ENCODE results near the gene LSP1. TPM values are rescaled to one million over a fixed set of nuclear protein-coding genes. Genes with fewer than 3 reads are reported as not detected.

The LSP1 gene
- total and polyA plus RNA-seq, 4 donors, result 5.0 to 7.7 (median 5.7) TPM

GRCh38 chr11:1815311-1815710 is 37.6 kb upstream of the LSP1 start (continued):
- TF ChIP-seq REST (IDR thresholded peaks at IDR 0.05), result no peak
- TF ChIP-seq JUND (IDR thresholded peaks at IDR 0.05), result no peak

DNA sequence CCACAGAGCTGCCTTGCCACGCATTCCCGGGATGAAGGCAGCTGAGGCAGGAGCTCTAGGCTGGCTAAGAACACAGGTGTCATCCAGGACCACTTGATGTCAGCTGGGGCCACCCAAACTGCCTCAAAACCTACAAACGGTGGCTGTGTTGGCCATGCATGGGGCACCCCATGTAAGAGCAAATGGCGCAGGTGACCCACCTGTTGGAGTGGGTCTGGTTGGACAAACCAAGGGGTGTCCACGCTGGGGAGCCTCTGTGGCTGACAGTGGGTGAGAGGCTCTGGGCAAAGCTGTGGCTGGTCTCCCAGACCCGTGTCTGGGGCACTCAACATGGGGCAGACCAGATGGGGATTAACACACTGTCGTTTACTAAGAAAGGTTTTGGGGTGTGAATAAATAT is 37.1 kb upstream of the LSP1 start:
- peaks cover 6 to 9% (median 8%) of the 10 kb centered on the region in 4 donors for H3K9me3 ChIP-seq (ENCODE audit: control insufficient read depth in 4 of 4, low read length in 3 of 4)
- no peak overlapping the region for H3K4me3 ChIP-seq (ENCODE audit: low read depth in 1 of 3, low read length in 3 of 3)
- no peaks in the 10 kb centered on the region for H3K36me3 ChIP-seq (ENCODE audit: control insufficient read depth in 4 of 4, insufficient read depth in 3 of 4, low read depth in 1 of 4, low read length in 3 of 4)
- TF ChIP-seq FOXA1 (IDR thresholded peaks at IDR 0.05) (no peak), ATF3 (IDR thresholded peaks at IDR 0.05) (no peak), EGR1 (IDR thresholded peaks at IDR 0.05; ENCODE audit: low read depth in 2 of 2) (no peak), REST (IDR thresholded peaks at IDR 0.05) (no peak), TAF1 (conservative IDR thresholded peaks at IDR 0.05) (no peak), FOXA2 (IDR thresholded peaks at IDR 0.05) (no peak), GABPA (IDR thresholded peaks at IDR 0.05 in 1 of 2, conservative IDR thresholded peaks at IDR 0.05 in 1 of 2) (no peak), NR2F2 (IDR thresholded peaks at IDR 0.05) (no peak), HNF4G (IDR thresholded peaks at IDR 0.05) (no peak), RXRA (IDR thresholded peaks at IDR 0.05) (no peak), SP1 (IDR thresholded peaks at IDR 0.05) (no peak), HNF4A (conservative IDR thresholded peaks at IDR 0.05) (no peak)
- H3K4me1 ChIP-seq (ENCODE audit: control insufficient read depth in 4 of 4, insufficient read depth in 4 of 4, low read length in 3 of 4), result no peaks in the 10 kb centered on the region
- no peaks in the 10 kb centered on the region for H3K27me3 ChIP-seq (ENCODE audit: control insufficient read depth in 4 of 4, insufficient read depth in 4 of 4, low read length in 3 of 4)
- no peak for DNase-seq (ENCODE audit: low spot score)
- 87% methylated on average over 7 of the region's 7 CpGs for WGBS
- H3K9ac ChIP-seq (ENCODE audit: low read depth in 1 of 2, low read length in 2 of 2), result no peak overlapping the region
- no peak overlapping the region for H3K27ac ChIP-seq (ENCODE audit: low read depth in 1 of 2, low read length in 2 of 2)

GRCh38 chr11:1817000-1817399 is 35.9 kb upstream of the LSP1 start:
- Histone ChIP-seq H3K9me3 (ENCODE audit: control insufficient read depth in 4 of 4, low read length in 3 of 4) (peaks cover 6 to 9% (median 8%) of the 10 kb centered on the region in 4 donors), H3K27me3 (ENCODE audit: control insufficient read depth in 4 of 4, insufficient read depth in 4 of 4, low read length in 3 of 4) (no peaks in the 10 kb centered on the region), H3K9ac (ENCODE audit: low read depth in 1 of 2, low read length in 2 of 2) (no peak overlapping the region), H3K27ac (ENCODE audit: low read depth in 1 of 2, low read length in 2 of 2) (no peak overlapping the region), H3K36me3 (ENCODE audit: control insufficient read depth in 4 of 4, insufficient read depth in 3 of 4, low read depth in 1 of 4, low read length in 3 of 4) (no peaks in the 10 kb centered on the region), H3K4me1 (ENCODE audit: control insufficient read depth in 4 of 4, insufficient read depth in 4 of 4, low read length in 3 of 4) (no peaks in the 10 kb centered on the region), H3K4me3 (ENCODE audit: low read depth in 1 of 3, low read length in 3 of 3) (no peak overlapping the region)
- DNase-seq (ENCODE audit: low spot score), result no peak
- 91% methylated on average over 5 of the region's 5 CpGs for WGBS
- TF ChIP-seq REST (IDR thresholded peaks at IDR 0.05) (no peak), RXRA (IDR thresholded peaks at IDR 0.05) (no peak), YY1 (IDR thresholded peaks at IDR 0.05) (no peak), EGR1 (IDR thresholded peaks at IDR 0.05; ENCODE audit: low read depth in 2 of 2) (no peak), ZBTB33 (IDR thresholded peaks at IDR 0.05) (no peak), FOXA2 (IDR thresholded peaks at IDR 0.05) (no peak), FOXA1 (IDR thresholded peaks at IDR 0.05) (no peak)
- TF ChIP-seq, protein P1, sequence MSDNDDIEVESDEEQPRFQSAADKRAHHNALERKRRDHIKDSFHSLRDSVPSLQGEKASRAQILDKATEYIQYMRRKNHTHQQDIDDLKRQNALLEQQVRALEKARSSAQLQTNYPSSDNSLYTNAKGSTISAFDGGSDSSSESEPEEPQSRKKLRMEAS (IDR thresholded peaks at IDR 0.05), result no peak

All from liver (tissue), 9 donors.